Stimulated activated CD4-positive, alpha-beta T cell treated with anti-CD3 and anti-CD28 coated beads, Interleukin-12 subunit alpha, Interleukin-12 subunit beta, amount 100 ng/mL, for 4 hours (primary cell): Measurements from ENCODE around the gene ZNF830.
A peak's percentile ranks its signal among the peaks of the same experiment; 100 is the strongest.
"Not testable (repeated sequence)": the region's sequence is repeated elsewhere in the genome, so short reads cannot be mapped to it uniquely, and the experiment has no call there.

Source experiments
- DNase-seq: peaks from one replicate; pipeline ENCODE4 v3.0.0-alpha.2; 2020

Gene ZNF830, protein sequence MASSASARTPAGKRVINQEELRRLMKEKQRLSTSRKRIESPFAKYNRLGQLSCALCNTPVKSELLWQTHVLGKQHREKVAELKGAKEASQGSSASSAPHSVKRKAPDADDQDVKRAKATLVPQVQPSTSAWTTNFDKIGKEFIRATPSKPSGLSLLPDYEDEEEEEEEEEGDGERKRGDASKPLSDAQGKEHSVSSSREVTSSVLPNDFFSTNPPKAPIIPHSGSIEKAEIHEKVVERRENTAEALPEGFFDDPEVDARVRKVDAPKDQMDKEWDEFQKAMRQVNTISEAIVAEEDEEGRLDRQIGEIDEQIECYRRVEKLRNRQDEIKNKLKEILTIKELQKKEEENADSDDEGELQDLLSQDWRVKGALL

DNA sequence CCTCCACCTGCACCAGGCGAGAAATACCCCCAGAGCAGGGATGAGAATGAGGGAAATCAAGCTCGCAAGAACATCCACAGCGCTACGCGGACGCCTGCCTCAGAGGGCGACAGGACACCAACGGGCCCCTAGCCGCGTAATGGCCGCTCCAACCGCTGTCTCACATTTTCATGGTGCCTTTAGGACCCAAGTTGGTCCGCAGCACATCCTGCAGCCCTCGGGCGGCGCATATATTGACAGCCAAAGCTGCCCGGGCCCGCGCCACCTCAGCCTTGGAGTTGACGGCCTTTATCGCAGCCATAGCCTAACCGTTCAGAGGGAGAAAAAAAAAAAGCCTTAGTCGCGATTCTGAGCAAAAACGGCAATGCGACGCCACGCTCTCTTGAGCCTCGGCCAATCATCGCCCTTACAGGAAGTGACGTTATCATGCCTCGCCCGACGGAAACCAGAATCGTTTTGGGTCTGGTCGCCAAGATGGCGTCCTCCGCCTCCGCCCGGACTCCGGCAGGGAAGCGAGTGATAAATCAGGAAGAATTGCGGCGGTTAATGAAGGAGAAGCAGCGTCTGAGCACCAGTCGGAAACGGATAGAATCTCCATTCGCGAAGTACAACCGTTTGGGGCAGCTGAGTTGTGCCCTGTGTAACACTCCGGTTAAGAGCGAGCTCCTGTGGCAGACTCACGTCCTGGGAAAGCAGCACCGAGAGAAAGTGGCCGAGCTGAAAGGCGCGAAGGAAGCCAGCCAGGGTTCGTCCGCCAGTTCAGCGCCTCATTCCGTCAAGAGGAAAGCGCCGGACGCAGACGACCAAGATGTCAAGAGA, at the start of gene ZNF830, which contains the start of gene CCT6B:
Gene ZNF830 (plus strand): TSS at position 448 of the 819 bp plus-strand sequence. CDS start 27 bp downstream, at position 475.
Gene CCT6B (minus strand): TSS at position 368 of the 819 bp plus-strand sequence. CDS start 67 bp downstream, at position 301.
- DNase-seq = peak; percentile 81

DNA sequence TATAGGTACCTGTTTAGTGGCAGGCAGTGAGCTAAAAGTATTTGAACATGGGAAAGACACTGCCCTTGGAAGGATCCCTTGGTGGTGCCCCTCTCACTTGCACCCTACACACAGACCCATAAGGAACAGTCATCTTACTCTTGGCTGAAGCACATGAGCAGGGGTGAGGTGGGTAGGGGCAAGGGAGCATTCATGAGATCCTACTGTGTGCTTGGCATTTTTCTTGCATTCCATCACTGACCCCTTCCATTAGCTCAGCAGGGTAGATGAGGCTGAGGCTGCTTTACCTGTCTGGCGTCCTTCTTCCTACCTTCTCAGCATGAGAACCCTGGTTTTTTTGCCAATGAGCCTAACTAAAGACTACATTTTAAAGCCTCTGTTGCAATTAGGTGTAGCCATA, 48.3 kb upstream of the ZNF830 start:
- DNase-seq = no peak

DNA sequence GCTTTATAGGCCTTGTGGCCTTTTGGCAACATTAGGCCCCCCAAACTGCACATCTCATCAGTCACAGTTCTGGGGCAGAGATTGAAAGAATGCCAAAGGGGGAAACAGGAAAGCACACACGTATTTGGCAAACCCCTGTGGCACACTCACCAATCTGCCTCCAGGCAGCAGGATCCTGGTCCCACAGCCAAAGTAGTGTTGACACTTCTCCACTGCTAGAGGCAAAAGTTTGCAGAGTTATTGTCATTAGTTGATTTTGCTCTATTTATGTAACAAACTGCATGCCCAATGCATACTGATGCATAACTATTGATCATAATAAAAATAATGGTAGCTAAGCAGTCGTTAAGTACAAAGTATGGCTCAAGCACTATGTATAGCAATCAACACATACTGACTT, 45.2 kb upstream of the ZNF830 start:
- DNase-seq = no peak

DNA sequence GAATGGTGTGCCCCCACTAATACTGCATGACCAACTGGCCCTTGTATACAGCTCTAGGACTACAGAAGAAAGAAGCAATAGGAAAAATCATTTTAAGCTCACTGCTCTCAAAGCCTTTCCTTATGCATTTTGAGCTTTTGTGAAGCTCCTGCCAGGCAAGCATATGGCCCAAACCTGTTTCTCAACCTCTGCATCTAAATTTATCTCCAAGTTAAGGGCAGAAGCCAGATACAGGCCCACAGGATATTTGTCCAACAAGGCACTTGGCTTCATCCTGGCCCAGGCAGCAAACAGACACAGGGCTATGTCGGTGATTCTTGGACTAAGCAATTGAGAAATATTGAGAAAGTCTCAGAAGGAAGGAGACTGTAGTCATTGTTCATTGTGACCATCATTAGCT, 44.0 kb upstream of the ZNF830 start:
- no peak for DNase-seq

DNA sequence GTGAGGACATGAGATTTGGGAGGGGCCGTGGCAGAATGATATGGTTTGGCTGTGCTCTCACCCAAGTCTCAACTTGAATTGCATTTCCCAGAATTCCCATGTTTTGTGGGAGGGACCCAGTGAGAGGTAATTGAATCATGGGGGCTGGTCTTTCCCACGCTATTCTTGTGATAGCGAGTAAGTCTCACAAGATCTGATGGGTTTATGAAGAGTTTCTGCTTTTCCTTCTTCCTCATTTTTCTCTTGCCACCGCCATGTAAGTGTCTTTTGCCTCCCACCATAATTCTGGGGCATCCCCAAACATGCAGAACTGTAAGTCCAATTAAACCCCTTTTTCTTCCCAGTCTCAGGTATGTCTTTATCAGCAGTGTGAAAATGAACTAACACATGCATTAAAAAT, 40.7 kb upstream of the ZNF830 start:
- no peak for DNase-seq

DNA sequence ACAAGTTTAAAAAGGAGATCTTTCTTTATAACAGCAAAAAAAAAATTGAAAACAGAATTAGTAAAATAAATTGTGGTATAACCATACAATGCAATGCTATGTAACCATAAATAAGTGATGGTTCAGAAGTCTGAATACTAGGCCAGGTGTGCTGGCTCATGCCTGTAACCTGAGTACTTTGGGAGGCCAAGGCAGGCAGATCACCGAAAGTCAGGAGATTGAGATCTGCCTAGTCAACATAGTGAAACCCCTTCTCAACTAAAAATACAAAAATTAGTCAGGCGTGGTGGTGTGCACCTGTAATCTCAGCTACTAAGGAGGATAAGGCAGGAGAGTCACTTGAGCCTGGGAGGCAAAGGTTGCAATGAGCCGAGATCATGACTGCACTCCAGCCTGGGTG, 34.7 kb upstream of the ZNF830 start:
- no peak for DNase-seq

DNA sequence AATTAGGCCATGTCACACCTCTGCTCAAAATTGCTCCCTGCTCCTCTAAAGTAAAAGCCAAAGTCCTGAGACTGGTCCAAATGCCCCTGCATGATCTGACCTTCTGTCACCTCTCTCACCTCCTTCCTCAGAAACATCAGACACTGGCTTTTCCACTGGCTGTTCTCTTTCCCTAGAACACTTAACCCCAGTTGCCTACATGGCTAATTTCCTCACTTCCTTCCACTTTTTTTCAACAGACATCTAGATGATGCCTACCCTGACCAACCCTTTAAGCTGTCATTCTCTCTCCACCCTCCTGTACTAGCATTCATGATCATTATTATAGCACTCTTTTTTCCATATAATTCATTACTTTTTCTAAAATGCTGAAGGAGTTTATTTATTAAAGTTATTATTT, 31.1 kb upstream of the ZNF830 start:
- DNase-seq = no peak

DNA sequence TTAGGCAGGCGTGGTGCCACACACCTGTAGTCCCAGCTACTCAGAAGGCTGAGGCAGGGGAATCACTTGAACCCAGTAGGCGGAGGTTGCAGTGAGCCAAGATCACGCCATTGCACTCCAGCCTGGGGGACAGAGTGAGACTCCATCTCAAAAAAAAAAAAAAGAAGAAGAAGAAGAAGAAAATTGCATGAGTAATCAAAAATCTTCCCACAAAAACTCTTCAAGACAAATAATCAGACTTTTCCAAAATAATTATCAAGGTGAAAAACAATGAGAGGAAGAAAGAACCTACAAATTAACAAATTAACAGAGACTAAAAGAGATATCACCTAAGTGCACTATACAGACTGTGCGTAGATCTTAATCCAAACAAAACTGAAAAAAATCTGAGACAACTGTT, 10.6 kb upstream of the ZNF830 start:
- DNase-seq = not testable (repeated sequence)

DNA sequence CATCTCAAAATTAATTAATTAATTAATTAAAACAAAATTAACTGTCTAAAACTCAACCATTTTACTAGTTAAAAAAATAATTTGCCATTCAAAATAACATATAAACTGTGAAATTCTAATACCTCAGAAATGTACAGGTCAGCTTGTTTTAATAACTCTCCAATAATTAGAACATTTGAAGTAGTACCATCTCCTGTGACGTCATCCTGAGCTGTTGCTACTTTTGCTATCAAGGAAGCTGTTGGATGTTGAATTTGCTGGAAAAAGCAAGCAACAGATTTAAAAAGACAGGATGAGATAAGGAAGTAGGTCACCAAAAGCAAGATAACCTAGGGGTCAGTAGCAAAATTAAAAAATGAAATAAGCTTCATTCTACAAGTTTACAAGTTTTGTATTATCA, 2.9 kb upstream of the ZNF830 start:
- DNase-seq = no peak

DNA sequence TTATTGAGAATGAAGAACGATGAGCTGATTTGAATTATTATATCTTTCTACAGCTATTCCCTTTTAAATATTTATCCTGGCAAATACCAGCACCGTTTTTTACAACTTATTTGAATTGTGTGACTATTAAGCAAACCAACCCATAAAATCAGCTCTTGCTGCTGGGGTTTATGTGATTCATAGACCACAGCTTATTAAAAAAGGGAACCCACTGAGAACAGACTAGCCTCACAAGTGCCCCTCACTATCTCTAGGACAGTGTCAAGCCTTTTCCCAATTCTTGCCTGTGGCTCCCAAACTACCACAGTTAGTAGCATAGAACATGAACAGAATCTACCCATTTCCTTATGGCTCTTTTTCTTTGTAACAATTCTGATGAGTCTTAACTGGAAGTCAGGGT, 12.8 kb downstream of the ZNF830 start:
- no peak for DNase-seq

DNA sequence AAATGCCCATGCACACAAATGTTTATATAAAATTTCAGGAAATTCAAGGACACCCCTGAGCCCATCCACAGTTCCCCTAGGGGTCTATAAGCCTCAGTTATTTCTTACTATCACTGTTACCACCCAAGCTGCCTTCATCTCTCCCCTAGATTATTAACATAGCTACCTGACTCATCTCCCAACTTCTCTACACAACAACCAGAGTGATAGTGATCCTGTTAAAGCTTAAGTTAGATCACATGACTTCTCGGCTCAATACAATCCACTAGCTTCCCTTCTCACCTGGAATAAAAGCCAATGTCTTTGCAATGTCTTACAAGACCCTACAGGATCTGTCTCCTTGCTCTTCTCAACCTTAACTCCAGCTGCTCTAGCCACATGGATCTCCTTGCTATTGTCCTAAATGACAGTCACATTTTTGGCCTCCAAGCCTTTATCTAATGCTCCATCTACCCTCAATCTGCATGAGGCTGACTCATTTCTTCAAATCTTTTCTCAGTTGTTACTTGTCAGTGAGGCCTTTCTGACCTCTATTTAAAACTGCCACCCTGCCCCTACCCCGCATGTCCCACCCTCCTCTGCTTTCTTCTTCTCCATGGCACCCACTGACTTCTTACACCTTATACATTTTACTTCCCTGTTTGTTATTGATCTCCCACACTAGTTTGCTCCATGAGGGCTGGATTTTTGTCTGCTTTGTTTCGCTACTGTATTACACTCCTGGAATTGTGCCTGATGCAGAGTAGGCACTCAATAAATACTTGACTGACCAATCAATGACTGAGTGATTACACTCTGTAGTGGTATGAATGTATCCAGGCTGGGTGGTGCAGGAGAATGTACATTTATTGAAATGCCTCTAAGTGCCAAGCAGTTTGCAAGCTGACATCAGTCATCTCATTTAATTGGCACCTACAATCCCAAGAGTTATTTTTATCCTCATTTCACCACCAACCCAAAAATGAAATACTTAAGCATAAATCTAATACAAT, 13.8 kb downstream of the ZNF830 start:
- DNase-seq = no peak

DNA sequence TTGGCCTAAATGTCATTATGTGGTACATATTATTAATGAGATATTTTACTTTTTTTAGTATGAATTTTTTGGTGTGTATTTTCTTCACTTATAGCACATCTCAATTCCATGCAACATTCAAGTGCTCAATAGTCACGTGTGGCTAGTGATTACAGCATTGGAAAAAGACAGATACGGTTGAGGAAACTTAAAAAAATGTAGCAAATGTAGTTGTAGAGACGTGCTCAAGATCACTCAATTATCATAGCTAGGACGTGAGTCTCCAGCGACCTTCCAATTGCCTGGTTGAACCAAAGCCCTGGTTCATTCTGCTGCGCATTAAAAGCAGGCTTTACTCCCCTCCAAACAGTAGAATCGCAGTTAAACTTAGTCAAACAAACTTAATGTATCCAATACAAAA, 17.8 kb downstream of the ZNF830 start:
- no peak for DNase-seq

DNA sequence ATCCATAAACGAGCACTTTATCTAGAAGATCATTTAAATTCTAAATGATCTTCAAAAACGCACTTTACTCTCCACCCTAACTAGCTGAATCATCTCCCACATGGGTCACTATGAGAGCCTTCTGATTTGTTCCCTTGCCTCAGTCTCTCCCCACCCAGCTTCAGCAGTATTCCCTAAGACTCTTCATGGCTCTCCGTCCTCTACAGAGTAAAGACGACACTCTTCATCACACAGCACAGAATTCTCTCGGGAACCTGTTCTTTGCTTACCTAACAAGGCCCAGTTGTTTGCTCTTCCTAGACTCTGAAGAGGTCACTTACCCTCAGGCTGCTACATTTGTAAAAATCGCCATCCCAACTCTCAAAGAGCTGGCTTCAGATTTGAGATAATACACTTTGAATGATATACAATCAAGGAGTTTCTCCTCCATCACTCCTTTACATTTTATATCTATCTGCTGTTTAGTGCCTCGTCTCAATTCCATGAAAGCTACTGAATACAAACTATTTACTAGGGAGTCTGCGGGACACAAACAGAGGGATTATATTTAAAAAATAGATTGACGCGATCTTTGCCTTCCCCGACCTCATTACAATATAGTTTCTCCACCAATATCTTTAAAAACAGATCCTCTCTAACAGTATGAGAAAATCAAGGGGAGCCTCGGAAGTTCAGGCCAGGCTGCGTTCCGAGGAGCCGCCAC, 18.5 kb downstream of the ZNF830 start:
- DNase-seq = no peak

DNA sequence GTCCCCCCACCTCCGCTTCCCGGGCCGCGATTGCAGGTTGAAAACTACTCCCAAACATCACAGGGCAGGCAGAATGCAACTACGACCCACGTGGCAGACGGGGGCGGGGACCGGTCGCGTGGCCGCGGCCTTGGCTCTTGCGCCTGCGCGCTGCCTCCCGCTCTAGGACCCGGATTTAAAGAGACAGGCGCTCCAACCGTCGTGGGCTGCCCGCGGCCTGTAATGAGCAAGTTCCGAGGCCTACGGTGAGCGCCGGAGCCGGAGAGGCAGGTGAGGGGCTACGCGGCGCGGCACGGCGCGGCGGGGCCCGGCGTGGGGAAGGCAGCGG, 19.0 kb downstream of the ZNF830 start, which contains the start of gene LIG3:
Gene LIG3 (plus strand): TSS at position 160 of the 328 bp plus-strand sequence. CDS start 2,494 bp downstream, outside the sequence.
- DNase-seq = peak; percentile 93

DNA sequence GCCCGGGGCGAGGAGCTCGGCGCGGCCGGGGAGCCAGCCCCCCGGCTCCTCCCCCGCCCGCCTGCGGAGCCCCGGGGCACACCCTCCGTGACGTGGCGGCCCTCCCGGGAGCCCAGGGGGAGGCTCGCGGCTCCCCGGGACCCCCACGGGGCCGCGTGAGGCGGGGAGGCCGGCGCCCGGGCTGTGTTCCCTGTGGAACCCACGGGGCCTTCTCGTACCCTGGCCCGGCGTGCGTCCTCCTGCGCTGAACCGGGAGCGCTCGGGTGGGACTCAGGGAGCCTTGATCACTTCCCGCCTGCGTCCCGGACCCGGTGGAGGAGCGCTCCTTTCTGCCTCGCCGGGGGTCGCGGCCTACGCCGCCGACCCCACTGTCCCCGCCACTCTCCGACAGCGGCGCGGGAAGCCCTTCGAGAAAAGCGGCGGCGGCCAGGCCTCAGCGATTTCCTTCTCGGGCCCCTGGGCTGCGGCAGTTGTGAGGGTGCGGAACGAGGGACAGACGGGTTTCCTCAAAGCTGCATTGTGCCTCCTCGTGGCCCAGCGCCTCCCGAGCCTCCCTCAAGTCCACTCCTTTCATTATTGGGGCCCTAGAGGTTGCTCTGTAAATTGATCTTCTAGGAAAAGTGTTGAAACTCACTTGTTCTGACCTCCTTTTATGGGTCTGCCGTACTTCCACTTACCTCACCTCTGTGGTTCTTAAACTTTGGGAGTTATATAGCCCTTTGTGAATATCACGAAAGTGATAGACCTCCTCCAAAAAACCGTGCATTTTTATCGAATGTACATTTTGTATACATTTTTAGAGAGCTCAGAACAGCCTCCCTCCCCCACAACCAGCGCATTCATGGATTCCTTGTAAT, 19.6 kb downstream of the ZNF830 start:
- peak; percentile 72 for DNase-seq

DNA sequence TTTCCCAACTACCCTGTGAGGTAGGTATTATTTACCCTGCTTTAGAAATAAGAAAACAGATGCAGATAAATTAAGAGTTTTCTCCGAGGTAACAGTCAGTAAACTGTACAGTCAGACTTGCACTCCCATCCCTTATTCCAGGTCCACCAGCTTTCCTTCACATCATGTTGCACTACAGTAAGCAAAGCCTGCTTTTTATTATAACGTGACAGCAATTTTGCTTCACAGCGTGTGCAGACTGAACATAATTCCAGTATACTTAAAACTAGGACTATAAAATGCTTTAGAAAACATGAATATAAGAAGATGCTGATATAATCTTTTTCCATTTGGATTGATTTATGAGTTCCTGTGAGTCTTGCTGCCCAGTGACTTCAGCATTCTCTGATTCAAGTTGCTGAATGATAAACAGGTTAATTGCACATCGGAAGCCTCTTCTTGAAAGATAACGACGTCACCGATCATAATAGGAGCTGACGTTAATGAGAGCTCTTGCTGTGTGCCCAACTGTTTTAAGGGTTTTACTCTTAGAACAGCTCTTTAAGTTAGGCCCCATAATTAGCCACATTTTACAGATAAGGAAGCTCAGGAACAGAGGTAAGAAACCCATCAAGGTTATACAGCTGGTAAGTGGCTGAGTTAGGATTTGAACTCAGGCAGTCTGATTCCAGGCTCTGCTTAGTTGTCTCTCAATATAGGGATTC, 20.4 kb downstream of the ZNF830 start:
- no peak for DNase-seq

DNA sequence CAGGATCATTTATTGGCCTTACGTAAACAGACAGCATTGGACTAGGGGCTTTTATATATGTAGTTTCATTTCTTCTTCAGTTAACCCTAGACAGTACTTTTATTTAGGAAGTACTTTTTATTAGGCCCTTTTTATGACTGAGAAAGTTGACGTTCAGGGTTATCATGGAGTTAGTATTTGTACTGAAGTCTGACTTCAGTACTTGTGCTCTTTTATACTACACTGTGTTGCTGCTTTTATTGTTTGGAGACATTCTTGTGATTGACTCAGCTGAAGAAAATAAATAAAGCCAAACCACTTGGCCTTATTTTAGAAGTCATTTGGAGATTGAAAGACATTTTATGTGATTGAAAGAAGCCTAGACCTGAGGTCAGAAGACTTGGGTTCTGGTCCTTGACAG, 25.9 kb downstream of the ZNF830 start:
- no peak for DNase-seq

DNA sequence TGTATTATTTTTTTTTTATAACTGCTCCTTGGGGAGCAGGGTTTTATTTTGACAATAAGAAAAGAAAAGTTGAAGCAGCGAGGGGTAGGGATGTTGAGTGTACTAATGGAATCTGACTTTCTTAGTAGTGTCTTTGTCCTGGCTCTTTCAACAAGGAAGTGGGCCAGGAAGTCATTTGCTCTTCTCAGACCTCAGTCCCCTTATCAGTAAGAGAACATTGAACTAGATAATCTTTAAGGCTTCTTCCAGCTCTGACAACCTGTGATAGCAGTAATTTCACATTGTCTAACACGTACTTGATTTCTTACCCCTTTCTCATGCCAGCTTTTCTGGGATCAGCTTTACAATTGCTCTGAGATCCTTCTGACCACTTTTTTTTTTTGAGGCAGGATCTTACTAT, 27.3 kb downstream of the ZNF830 start:
- DNase-seq = no peak

DNA sequence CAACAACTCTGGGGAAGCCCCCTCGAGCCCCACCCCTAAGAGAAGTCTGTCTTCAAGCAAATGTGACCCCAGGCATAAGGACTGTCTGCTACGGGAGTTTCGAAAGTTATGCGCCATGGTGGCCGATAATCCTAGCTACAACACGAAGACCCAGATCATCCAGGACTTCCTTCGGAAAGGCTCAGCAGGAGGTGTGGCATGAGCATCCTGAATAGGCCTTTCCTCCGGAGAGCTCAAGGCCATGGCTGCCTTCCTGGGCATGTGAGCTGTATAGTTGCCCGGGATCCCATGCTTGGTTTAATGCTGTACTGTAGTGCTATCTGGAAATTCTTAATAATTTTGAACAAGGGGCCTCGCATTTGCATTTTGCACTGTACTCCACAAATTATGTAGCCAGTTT, 28.1 kb downstream of the ZNF830 start:
- no peak for DNase-seq

DNA sequence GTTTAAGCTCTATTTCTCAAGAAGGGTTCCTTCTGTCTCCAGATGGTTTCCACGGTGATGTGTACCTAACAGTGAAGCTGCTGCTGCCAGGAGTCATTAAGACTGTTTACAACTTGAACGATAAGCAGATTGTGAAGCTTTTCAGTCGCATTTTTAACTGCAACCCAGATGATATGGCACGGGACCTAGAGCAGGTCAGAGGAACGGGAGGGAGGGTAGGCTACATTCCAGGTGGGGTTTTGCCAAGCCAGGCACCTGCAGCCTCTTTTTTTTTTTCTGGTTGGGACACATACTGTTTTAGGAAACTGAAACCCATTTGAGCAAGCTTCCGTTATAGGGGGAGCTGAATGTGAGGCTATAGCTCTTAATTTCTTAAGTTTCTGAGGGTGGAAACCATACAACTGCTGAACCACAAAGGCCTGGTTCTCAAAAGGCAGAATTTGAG, 29.6 kb downstream of the ZNF830 start:
- no peak for DNase-seq
